ENCODE results near the gene DLGAP3.

Gene DLGAP3

DNA sequence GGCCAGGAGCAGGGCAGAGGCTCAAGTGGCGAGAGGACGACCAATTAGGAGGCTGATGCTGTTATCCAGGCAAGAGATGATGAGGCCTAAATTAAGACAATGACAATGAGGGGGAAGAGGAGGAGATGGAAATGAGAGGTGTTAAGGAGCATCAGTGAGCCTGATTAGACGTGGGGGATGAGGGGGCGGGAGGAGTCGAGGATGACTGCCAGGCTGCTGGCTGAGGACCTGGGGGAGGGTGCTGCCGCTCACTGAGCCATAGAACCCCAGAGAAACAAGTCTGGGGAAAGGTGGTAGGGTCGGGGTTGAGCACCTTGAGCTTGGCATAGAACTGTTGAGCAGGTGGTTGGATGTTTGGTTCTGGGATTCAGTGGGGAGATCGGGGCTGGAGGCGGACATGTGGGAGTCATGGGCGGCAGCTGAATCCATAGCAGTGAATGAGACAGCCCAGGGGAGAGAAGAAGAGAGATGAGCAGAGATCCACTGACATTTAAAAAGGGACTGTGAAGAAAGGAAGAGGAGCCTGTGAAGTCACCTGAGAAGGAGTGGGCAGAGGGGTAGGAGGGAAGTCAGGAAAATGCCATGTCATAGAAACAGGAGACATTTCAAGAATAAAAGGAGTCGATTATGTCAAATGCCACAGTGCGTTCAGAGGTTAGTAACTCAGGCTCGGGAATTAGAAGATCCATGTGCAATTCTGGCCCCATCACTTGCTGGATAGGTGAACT lies 28.5 kb downstream of the DLGAP3 start:
- DNase-seq (ENCODE audit: low spot score), result no peak

DNA sequence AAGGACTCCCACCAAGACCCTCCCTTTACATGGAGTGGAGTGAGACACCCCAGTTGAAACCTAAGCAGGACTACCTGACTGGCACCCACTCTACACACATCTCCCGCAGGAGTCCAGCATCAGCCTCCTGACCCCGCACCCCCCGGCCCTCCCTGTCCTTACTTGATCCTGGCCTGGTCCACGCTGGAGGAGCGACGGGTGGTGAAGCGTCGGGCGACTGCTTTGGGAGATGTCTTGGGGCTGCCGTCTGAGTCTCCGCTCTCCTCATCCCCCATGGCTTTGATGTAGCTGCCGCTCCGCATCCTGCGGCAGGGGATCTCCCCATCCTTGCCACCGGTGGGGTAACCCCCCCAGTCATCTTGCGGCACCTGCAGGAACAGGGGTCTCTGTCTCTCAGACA lies 29.5 kb downstream of the DLGAP3 start:
- DNase-seq (ENCODE audit: low spot score), result no peak

DNA sequence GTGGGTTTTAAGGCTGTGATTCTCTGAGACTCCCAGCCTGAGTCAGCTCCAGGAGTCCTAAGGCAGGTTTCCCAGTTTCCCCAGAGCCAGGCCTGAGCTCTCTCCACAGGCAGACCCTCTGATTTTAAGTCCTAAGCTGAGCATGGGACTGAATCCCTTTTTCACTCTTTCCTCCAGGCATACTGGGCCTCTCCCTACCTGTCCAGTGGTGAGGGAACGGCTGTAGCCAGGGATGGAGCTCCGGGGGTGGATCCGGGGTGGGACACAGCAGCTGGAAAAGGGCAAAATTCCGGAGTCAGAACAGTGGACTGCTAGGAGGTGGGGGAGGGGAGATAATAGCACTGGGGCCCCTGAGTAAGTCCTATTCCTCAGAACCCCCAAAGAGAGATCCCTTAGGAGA lies 30.0 kb downstream of the DLGAP3 start:
- DNase-seq (ENCODE audit: low spot score), result no peak

DNA sequence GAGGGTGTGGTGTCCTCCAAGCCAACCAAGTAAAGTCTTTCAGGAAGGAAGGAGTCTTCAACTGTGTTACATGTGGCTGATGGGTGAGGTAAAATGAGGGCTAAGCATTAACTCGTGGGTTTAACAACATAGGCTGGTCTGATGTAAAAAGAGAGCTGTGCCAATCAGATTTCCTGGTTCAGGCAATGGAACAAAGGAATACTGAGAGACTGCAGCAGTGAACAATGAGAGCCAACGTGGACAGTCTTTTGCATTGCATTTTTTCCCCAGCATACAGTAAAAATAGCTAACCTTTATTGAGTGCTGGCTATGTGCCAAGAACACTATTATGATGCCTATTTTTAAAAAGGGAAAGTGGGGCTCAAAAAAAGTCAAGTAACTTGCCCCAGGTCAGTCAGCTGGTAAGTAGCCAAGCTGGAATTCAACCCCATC lies 31.1 kb downstream of the DLGAP3 start:
- no peak for DNase-seq (ENCODE audit: low spot score)

DNA sequence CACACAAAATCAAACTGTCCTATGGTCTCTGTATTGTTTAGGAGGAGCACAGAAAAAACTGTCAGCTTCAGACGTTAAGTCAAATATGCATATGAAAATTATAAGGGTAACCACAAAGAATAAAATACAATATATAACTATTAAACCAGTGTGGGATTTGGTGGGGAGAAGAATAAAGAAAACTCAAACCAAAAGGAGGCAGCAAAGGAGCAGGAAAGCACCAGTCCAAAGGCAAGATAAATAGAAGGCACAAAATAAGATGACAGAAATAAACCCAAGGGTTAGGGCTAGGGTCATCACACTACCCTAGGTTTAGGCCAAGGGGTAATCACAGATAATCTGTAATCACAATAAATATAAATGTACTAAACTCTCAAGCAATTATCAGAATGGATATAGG lies 32.8 kb downstream of the DLGAP3 start:
- DNase-seq (ENCODE audit: low spot score), result no peak

DNA sequence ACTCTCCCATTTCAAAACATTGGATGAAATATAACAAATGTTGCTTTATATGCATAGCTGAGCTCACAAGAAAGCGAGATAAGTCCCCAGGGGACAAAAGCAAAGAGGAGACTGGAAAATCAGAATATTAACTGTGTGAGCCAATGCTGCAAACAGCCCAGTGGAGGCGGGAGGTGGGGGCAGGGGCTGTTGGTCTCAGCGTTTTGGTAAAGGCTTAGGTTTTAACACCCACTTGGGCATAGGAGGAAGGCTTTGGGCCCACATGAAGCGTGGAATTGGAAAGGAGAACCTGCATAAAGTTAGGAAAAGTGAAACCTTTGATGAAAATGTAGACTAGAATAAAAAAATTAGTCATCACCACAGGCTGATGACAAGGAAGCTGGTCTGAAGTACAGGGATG lies 39.7 kb downstream of the DLGAP3 start:
- no peak for DNase-seq (ENCODE audit: low spot score)

DNA sequence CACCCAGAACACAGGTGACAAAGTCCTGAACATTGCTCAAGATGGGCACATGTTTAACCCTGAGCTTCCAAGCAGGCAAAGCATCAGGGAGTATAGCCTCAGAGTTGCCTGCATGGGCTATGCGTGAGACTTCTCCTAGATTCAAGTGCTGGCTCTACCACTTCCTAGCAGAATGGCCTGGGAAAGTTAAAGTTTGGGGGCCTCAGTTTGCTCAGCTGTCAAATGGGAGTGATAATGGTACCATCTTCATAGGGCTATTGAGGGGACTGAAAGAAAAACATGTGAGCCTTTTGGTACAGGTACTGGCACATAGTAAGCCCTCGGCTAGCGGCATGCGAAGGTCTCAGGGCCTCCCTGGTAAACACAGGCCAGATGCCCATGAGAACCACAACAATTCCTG lies 41.9 kb downstream of the DLGAP3 start:
- no peak for DNase-seq (ENCODE audit: low spot score)

DNA sequence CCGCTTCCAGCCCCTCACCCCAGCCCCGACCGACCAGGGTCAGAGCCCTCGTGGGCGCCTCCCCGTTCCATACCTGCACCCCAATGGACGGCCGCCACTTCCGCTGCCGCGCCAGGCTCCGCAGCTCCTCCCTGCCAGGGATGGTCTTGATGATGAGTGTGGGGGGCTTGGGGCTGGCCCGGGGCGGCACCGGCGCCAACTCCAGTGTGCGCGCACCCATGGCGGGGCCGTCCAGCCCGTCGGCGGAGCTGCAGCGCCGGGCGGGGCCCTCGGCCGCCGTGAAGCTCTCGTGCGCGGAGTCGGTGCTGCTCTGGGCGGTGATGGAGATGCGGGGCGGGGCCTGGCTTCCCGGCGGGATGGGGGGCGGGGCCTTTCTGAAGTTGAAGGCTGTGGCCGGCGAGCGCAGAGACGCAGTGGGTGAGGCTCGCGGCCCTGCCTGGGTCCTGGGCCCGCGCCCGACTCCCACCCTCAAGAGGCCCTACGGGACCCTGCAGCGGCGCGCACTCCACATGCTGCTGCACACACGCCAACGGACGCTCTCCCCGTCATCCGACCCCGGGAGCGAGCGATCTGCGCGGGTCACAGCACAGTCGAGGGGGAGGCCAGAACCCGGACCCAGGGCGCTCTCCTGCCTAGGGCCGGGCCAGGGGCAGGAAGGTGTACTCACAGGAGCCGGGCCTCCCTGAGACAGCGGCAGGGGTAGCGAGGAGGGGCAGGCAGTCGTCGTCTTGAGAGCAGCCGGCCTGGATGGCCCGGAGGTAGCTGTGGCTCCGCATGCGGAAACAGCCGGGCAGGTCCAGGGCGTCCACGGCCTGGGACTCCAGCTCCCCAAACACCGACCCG lies 43.8 kb downstream of the DLGAP3 start:
- DNase-seq (ENCODE audit: low spot score), result peak; percentile 68

DNA sequence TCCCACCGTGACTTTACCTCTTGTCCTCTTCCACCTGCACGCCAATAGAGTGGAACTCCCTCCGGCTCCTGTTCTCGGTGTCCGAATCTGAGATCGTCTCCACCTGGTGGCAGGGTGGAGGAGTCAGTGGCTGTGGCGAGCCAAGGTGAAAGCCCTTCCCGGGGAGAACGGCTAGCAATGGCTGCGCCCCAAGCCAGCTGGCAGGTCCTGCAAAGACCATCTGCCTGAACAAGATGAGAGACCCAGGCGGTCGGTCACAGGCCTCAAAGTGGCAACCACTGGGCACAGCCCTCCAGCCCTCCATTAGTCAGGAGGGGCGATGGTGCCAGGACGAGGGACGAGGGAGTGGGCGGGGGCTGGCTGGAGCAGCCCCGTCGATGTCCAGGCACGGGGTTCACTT lies 44.5 kb downstream of the DLGAP3 start:
- DNase-seq (ENCODE audit: low spot score), result no peak

DNA sequence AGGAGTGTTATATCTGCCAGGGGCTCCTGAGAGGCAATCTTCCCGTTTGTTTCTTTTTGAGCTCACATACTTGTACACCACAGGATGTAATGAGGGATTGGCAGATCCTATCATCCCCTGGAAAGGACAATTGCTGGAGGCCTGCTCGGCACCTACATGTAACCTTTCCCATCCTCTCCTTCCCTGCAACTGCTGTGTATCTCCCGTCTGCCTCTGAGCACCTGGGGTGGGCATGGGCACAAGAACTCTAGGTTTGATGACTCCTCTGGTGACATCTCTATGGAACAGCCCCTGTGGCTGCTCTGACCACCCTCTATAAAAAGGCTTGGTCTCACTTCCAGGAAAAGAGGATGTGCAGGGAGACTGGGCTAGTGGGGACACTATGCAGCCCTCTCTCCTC lies 44.9 kb downstream of the DLGAP3 start:
- DNase-seq (ENCODE audit: low spot score), result no peak

DNA sequence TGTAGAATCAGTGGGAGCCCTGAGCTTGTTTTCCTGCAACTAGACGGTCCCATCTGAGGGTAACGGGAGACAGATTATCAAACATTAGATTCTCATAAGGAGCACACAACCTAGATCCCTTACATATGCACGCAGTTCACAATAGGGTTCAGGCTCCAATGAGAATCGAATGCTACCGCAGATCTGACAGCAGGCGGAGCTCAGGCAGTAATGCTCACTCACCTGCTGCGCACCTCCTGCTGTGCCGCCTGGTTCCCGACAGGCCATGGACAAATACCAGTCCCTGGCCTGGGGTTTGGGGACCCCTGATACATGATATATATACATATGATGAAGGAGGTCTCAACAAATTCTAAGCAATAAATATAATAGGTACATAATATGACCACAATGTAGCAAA lies 50.2 kb downstream of the DLGAP3 start:
- no peak for DNase-seq (ENCODE audit: low spot score)

DNA sequence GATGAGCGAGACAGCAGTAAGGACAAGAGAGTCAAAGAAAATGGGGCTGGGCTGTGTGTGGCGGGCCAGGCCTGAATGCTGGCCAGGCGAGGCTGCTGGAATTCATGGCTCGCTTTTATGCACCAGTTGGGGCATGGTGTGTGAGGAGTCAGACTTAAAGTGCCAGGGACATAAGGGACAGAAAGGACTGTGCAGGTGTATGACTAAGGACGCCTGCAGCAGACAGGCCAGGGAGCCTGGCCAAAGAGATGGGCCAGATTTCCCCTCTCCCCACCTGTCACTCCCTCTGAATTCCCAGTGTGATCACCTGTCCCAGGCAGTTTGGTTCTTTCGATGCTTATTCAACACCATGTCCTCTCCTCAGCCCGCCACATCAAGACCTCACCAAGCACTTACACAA lies 53.0 kb downstream of the DLGAP3 start:
- no peak for DNase-seq (ENCODE audit: low spot score)

DNA sequence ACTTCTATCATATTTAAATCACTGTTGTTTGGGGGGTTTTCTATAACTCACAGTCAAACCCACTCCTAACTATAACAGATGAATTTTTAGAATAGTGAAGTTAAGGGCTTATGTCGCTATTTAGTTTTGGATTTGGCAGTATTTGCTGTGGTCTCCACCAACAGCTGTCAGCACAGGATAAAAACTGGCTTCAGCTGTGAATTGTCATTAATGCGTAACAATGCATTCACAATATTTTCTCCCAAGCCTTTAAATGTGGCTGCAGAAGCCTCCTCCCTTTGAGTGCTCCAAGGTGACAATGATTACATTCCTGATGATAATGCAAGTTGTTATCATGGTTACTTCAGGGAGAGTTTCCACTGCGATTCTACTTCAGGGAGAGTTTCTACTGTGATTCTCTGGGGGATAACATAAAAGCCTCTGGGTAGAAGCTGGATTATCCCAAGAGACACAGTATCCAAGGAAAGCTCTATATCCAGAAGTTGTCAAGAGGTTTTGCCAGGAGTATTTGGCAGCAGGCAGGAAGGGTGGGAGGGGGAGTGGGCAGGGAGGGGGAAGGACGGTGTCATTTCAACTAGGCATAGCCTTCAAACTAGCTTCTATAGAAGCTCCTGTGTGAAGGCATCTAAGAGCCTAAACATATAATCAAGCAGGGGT lies 55.0 kb downstream of the DLGAP3 start:
- no peak for DNase-seq (ENCODE audit: low spot score)

DNA sequence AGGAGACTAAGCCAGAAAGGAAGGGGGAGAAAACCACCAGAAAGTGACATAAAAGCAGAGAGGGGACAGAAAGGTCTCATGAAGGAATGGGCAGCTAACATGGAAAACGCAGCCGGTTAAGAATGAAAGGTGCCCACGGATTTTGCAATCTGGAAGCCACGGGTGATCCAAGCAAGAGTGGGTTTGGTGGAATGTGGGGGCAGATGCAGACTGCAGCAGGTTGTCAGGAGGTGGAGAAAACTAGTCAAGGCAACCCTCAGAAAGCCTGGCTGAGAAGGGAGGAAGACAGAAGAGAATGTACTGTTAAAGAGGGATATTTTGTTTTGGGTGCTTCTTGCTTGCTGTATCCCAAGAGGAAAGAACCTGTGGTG lies 57.3 kb downstream of the DLGAP3 start:
- no peak for DNase-seq (ENCODE audit: low spot score)

DNA sequence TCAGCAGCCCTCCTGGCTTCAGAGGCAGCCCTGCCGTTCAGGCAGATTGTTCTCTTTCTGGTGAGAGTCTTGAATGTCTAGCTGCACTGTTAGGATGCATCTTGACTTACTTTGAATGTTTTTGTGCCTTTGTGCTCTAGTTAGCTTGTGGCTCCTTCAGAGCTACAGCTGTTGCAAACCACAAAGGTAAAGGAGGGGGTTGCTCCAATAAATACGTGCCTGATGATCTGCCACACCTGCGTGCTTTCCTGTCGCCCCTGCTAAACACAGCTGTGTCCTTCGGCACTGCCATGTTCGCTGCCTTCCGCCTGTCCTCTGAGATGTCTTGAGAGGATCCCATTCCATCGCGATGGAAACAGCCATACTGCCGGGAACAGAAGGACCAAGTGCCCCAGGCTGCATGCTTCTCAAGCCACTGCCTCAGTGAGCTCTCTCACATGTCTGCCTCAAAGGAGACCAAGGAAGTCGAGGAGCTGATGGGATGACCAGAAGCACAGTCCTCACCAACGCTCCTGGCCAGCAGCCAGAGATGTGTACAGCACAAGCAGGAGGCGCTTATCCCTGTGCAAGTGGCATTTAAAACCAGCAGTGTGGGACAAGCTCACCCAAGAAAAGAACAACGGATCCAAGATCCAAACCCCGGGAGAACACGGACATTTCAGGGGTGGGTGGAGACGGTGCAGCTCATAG lies 57.9 kb downstream of the DLGAP3 start:
- DNase-seq (ENCODE audit: low spot score), result no peak

DNA sequence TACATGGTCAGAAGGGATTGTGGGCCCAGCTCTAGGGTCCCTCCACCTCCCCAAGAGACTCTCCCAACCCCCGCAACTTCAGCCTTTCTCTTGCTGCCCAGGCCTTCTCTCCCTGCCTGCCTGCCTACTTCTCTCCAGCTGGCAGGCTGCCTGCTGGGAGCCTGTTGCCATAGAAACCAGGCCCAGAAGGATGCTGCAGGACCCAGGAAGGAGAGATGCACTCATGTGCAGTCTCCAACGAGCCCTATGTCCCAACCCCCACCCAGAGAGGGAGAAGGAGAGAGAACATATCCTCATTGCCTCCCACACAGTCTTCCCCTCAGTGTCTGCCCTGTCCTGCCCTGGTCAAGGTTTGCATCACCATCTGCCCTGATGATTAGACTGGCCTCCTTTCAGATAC lies 59.1 kb downstream of the DLGAP3 start:
- no peak for DNase-seq (ENCODE audit: low spot score)

DNA sequence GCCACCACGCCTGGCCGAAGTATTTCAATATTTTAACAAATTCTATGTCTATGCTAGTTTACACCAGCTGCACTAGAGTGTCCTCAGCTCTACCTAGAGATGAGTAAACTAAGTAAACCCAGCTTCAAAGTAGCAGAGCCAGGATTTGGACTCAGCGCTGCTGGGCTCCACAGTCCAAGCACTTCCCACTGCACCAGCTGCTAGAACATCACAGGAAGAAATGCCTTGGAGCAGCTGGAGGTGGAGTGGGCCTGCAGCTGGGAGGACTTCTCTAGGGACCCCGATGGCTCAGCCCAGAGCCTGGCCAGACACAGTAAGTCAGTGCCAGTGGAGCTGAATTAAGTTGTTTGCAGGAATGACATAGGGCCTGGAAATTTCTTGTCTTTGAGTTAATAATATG lies 59.7 kb downstream of the DLGAP3 start:
- no peak for DNase-seq (ENCODE audit: low spot score)

DNA sequence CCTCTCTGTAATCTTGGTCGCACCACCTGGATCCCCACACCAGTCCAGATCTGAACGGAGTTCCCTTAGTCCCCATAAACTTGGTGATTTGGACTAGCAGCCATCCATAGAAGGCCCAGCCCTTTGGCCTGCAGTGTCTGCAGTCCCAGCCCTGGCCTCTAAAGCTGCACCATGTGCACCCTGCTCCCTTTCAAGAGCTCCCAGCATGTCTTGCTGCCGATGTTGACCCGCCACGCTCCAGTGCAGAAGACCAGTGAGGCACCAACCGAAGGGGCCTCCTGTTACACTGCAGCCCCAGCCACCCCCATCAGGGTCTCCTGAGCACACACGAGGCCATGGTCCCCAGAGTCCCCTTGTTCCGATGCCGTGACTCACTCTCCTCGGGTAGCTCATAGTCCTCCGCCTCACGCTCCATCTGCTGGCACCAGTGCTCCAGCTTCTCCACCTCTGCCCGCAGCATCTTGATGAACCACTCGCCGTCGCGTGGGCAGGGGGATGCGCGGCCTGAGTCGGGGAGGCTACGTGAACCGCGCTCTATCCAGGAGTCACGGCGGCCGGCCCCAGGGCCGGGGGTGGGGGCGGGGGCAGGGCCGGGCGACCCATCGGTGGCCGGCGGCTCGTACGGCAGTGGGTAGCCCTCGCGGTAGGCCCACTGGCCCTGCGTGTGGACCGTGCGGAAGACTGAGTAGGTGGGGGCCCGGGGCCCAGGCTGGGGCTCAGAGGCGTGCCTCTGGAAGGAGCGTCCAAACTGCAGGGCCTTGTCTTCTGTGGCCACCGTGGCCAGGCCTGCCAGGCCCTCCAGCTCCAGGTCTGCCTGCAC lies 61.0 kb downstream of the DLGAP3 start:
- DNase-seq (ENCODE audit: low spot score), result no peak

DNA sequence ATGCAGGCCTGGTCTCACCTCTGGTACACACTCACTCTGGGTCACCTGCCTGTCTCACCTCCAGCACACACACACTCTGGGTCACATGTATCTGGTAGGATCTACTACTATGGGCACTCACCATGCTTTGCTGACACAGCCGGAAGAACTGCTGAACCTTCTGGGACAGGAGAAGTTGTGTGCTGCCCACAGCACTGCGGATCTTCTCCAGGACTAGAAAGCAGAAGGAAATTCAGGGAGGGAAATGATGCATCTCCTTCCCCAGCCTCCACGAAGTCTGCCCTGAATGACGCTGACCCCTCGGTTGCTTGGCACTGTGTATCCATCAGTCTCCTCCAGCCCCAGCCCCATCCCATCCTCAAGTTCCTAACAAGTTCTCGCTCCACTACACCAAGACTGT lies 62.0 kb downstream of the DLGAP3 start:
- no peak for DNase-seq (ENCODE audit: low spot score)

DNA sequence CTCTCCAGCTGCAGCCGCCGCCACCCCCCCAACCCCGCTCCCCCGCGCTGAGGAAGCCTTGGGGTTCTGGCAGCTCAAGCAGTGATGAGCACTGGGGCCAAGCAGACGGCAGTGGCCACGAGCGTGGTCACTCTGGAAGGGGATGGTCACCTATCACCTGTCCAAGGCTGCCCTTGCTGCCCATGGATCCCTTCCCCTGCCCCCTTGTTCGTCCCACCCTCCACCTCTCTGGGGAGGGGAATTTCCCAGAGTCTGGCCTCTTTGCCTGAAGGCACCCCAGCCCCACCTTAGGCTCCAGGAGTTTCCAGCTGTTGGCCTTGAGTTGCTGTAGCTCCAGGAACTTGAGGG lies 62.7 kb downstream of the DLGAP3 start:
- DNase-seq (ENCODE audit: low spot score), result no peak

DNA sequence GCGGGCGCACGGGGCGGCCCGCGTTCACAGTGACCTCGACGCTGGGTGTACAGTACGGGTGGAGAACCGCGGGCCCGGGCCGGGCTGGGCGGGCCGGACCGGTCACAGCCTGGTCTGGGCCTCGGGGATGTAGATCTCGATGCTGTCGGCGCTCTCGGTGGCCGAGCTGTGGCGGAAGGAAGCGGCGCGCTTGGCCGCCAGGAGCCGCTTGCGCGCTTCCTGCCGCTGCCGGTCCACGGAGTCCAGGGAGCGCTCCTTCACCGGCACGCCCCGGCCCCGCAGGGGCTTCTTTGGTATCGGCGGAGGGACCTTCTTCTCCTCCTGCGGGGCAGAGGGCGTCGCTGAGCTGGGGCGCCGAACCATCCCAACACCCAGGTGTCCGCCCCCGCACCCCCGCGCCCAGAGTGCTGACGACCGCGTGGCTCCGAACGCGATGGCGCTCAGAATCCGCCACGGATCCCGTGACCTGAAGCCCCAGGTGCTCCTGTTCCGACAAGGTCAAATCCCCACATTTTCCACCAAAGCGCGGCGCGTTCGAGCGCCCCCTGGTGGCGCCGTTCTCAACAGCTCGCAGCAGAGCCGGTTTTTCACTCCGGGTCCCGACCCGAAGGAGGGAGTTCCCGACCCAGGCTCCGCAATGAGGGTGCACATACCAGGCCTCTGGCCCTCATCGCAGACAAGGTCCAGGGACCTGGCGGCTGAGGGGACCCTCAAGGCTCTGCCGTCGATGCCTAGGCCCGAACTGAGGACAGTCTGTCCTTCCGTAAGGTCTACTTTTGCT lies 63.3 kb downstream of the DLGAP3 start:
- peak; percentile 79 for DNase-seq (ENCODE audit: low spot score)

Data from AG08395 (cell line).